HepG2 (cell line): ENCODE data around the gene SLC4A11. TPM values are rescaled to one million over a fixed set of nuclear protein-coding genes. Genes with fewer than 3 reads are reported as not detected.

Source experiments
- AGO2 ChIP-seq: fragments of 200-400 bp; formaldehyde crosslinking; optimal IDR thresholded peaks from 2 replicates; pipeline ENCODE3; 2017; ENCODE audit warnings: mild to moderate bottlenecking, low read depth, low read length, moderate library complexity
- ARNT2 ChIP-seq: sonication (generic); formaldehyde crosslinking; IDR thresholded peaks from 2 replicates; pipeline ENCODE4 v1.8.0; 2022; ENCODE audit warnings: mild to moderate bottlenecking, low read depth, missing genetic modification reagents, moderate library complexity
- FOXC1 ChIP-seq: sonication (generic); formaldehyde crosslinking; IDR thresholded peaks from 2 replicates; pipeline ENCODE4 v1.8.0; 2022; ENCODE audit warnings: mild to moderate bottlenecking, missing genetic modification reagents, borderline replicate concordance
- IRX3 ChIP-seq: sonication (generic); formaldehyde crosslinking; IDR thresholded peaks from 2 replicates; pipeline ENCODE4 v1.8.1; 2023; ENCODE audit warnings: mild to moderate bottlenecking, low read depth, missing genetic modification reagents, borderline replicate concordance
- PHF20 ChIP-seq: sonication (generic); formaldehyde crosslinking; IDR thresholded peaks from 2 replicates; pipeline ENCODE4 v1.5.0; 2020; ENCODE audit warnings: mild to moderate bottlenecking, missing genetic modification reagents
- SIN3B ChIP-seq: fragments of 150-350 bp; IDR thresholded peaks from 2 replicates; pipeline ENCODE4 v1.6.1; 2014; ENCODE audit warnings: low read length
- YEATS2 ChIP-seq: sonication (generic); formaldehyde crosslinking; IDR thresholded peaks from 2 replicates; pipeline ENCODE4 v1.4.0; 2020; ENCODE audit warnings: missing genetic modification reagents, borderline replicate concordance
- ZBTB4 ChIP-seq: sonication (generic); formaldehyde crosslinking; IDR thresholded peaks from 2 replicates; pipeline ENCODE4 v1.4.0; 2020; ENCODE audit warnings: missing genetic modification reagents, mild to moderate bottlenecking, borderline replicate concordance
- ZNF138 ChIP-seq: sonication (generic); formaldehyde crosslinking; IDR thresholded peaks from 2 replicates; pipeline ENCODE4 v1.5.0; 2020; ENCODE audit warnings: mild to moderate bottlenecking, low read depth, missing genetic modification reagents
- ZNF230 ChIP-seq: sonication (generic); formaldehyde crosslinking; IDR thresholded peaks from 2 replicates; pipeline ENCODE4 v1.4.0; 2020; ENCODE audit warnings: mild to moderate bottlenecking, missing genetic modification reagents
- ZNF576 ChIP-seq: sonication (generic); formaldehyde crosslinking; IDR thresholded peaks from 2 replicates; pipeline ENCODE4 v1.4.0; 2020; ENCODE audit warnings: mild to moderate bottlenecking, missing genetic modification reagents
- ZNF775 ChIP-seq: sonication (generic); formaldehyde crosslinking; IDR thresholded peaks from 2 replicates; pipeline ENCODE4 v1.4.0; 2020; ENCODE audit warnings: missing genetic modification reagents, mild to moderate bottlenecking, moderate library complexity, borderline replicate concordance
- polyA plus RNA-seq, 8 experiments: library from polyadenylated mRNA; depleted of rRNA in 3 of 8; stranded (reverse) in 7 of 8; unstranded in 1 of 8; fragments of >200 nt; fragmentation: Illumina TruSeq in 4 of 8; extraction: Trizol in 4 of 8; gene quantifications; 2 replicates each; pipeline versions ENCODE4 v1.2.1 to v1.2.3, GENCODE V29; 2011 to 2016; ENCODE audit warnings: low read depth in 4 of 8, missing spikeins in 1 of 8, mixed read lengths in 1 of 8; ENCODE audit not compliant: insufficient read depth in 1 of 8
- total RNA-seq, 5 experiments: library from RNA; depleted of rRNA; stranded (reverse); fragments of >200 nt; fragmentation: Illumina TruSeq; extraction: Trizol; gene quantifications; 2 replicates each; pipeline ENCODE4 v1.2.3, GENCODE V29; 2016; ENCODE audit warnings: low read depth in 1 of 5
- TF ChIP-seq, protein P1 (sequence below), 2 experiments: sonication (generic) in 1 of 2; formaldehyde crosslinking in 1 of 2; IDR thresholded peaks; 2 replicates each; pipeline versions ENCODE4 v1.6.1 to v1.9.0; 2014 to 2022; ENCODE audit warnings: antibody characterized with exemption in 1 of 2, borderline replicate concordance in 1 of 2, inconsistent platforms in 1 of 2, low read depth in 1 of 2, missing genetic modification reagents in 1 of 2
- TF ChIP-seq, protein P2 (sequence below): sonication (generic); formaldehyde crosslinking; IDR thresholded peaks from 2 replicates; pipeline ENCODE4 v1.5.0; 2020; ENCODE audit warnings: missing genetic modification reagents
- TF ChIP-seq, protein P3 (sequence below): sonication (generic); formaldehyde crosslinking; IDR thresholded peaks from 2 replicates; pipeline ENCODE4 v1.5.0; 2020; ENCODE audit warnings: mild to moderate bottlenecking, missing genetic modification reagents

SLC4A11 gene
- total and polyA plus RNA-seq, 2 of the 13 experiments (the other 11 are each of a cell fraction or from before 2014, with no cell fraction given) = 3.9 to 27.0 TPM

- TF ChIP-seq ZNF138 = no peak
- TF ChIP-seq FOXC1 = no peak
- peak; percentile 96 for TF ChIP-seq AGO2
- peak; percentile 19; the same call in 1 of the 2 replicates for TF ChIP-seq ZBTB4 (CRISPR knock-in tag)
- peak; percentile 40; the same call in 1 of the 2 replicates for TF ChIP-seq ARNT2 (CRISPR knock-in tag)
- 0 out of 2 replicates have a peak, but pooled peaks have one; percentile 48 for TF ChIP-seq IRX3 (CRISPR knock-in tag)
- peak; percentile 45; the same call in 1 of the 2 replicates for TF ChIP-seq YEATS2 (CRISPR knock-in tag)
- TF ChIP-seq, protein P1, sequence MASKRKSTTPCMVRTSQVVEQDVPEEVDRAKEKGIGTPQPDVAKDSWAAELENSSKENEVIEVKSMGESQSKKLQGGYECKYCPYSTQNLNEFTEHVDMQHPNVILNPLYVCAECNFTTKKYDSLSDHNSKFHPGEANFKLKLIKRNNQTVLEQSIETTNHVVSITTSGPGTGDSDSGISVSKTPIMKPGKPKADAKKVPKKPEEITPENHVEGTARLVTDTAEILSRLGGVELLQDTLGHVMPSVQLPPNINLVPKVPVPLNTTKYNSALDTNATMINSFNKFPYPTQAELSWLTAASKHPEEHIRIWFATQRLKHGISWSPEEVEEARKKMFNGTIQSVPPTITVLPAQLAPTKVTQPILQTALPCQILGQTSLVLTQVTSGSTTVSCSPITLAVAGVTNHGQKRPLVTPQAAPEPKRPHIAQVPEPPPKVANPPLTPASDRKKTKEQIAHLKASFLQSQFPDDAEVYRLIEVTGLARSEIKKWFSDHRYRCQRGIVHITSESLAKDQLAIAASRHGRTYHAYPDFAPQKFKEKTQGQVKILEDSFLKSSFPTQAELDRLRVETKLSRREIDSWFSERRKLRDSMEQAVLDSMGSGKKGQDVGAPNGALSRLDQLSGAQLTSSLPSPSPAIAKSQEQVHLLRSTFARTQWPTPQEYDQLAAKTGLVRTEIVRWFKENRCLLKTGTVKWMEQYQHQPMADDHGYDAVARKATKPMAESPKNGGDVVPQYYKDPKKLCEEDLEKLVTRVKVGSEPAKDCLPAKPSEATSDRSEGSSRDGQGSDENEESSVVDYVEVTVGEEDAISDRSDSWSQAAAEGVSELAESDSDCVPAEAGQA (IDR thresholded peaks at IDR 0.05; ENCODE audit: low read depth) = no peak
- TF ChIP-seq, protein P1 (CRISPR knock-in tag; IDR thresholded peaks at IDR 0.05; ENCODE audit: borderline replicate concordance) = no peak
- no peak for TF ChIP-seq ZNF775 (CRISPR knock-in tag)
- no peak for TF ChIP-seq PHF20 (CRISPR knock-in tag)
- TF ChIP-seq, protein P2, sequence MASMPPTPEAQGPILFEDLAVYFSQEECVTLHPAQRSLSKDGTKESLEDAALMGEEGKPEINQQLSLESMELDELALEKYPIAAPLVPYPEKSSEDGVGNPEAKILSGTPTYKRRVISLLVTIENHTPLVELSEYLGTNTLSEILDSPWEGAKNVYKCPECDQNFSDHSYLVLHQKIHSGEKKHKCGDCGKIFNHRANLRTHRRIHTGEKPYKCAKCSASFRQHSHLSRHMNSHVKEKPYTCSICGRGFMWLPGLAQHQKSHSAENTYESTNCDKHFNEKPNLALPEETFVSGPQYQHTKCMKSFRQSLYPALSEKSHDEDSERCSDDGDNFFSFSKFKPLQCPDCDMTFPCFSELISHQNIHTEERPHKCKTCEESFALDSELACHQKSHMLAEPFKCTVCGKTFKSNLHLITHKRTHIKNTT (CRISPR knock-in tag) = no peak
- no peak for TF ChIP-seq SIN3B
- TF ChIP-seq, protein P3, sequence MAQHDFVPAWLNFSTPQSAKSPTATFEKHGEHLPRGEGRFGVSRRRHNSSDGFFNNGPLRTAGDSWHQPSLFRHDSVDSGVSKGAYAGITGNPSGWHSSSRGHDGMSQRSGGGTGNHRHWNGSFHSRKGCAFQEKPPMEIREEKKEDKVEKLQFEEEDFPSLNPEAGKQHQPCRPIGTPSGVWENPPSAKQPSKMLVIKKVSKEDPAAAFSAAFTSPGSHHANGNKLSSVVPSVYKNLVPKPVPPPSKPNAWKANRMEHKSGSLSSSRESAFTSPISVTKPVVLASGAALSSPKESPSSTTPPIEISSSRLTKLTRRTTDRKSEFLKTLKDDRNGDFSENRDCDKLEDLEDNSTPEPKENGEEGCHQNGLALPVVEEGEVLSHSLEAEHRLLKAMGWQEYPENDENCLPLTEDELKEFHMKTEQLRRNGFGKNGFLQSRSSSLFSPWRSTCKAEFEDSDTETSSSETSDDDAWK (CRISPR knock-in tag) = no peak
- no peak for TF ChIP-seq ZNF230 (CRISPR knock-in tag)
- TF ChIP-seq ZNF576 (CRISPR knock-in tag) = no peak
These were observed 9.4 kb upstream of the SLC4A11 start (continued) for GRCh38 chr20:3248167-3248992.
